Esophagus squamous epithelium (tissue), 5 donors: ENCODE measurements around the gene COX15. TPM values are rescaled to one million over a fixed set of nuclear protein-coding genes. Genes with fewer than 3 reads are reported as not detected.
A peak's percentile ranks its signal among the peaks of the same experiment; 100 is the strongest.

Experiments
- DNase-seq: peaks from one replicate; lab custom pipeline; 2025; lab: John Stamatoyannopoulos, UW
- H3K27ac ChIP-seq, 4 donors: fragments of 200-600 bp; sonication (generic); one replicate each; pipeline ENCODE4 v1.5.1; 2016 to 2019; ENCODE audit warnings: mild to moderate bottlenecking in 1 of 4
- H3K27me3 ChIP-seq, 4 donors: fragments of 200-600 bp; sonication (generic); 1 replicate in 3 of 4; 2 replicates in 1 of 4; pipeline versions ENCODE4 v1.5.1 to v1.6.0; 2017 to 2021; ENCODE audit warnings: antibody characterized with exemption in 1 of 4
- H3K36me3 ChIP-seq, 3 donors: fragments of 200-600 bp; sonication (generic); one replicate each; pipeline ENCODE4 v1.5.1; 2016 to 2019
- H3K4me1 ChIP-seq, 3 donors: fragments of 200-600 bp; sonication (generic); one replicate each; pipeline ENCODE4 v1.5.1; 2017 to 2019
- H3K4me3 ChIP-seq, 4 donors: fragments of 200-600 bp; sonication (generic); 1 replicate in 3 of 4; 2 replicates in 1 of 4; pipeline ENCODE4 v1.5.1; 2016 to 2019; ENCODE audit warnings: mild to moderate bottlenecking in 2 of 4, moderate library complexity in 1 of 4
- H3K9me3 ChIP-seq, 3 donors: fragments of 200-600 bp; sonication (generic); one replicate each; pipeline ENCODE4 v1.5.1; 2016 to 2019
- POLR2A ChIP-seq, 4 donors: fragments of 450-650 bp; IDR thresholded peaks; one replicate each; pipeline ENCODE4 v1.6.1; 2017; ENCODE audit warnings: antibody characterized with exemption in 4 of 4, mild to moderate bottlenecking in 4 of 4, moderate library complexity in 3 of 4
- WGBS, 2 donors: methylation state at CpG; one replicate each; pipeline ENCODE4 v1.1.5; 2018; 5-methylcytosine and 5-hydroxymethylcytosine counted together
- intact Hi-C: fragments of 100-400 bp; cut with DNase I; formaldehyde crosslinking; loops from one replicate; pipeline ENCODE4 v1.15.0; 2022
- total RNA-seq, 4 donors: library from RNA; depleted of rRNA; stranded (reverse); fragments of >200 nt; gene quantifications; one replicate each; pipeline ENCODE4 v1.1.0, GENCODE V29; 2016
- TF ChIP-seq, protein P1 (sequence below), 6 experiments: fragments of 450-650 bp in 4 of 6; fragments of 200-600 bp in 2 of 6; sonication (generic) in 2 of 6; IDR thresholded peaks; one replicate each; pipeline ENCODE4 v1.5.1; 2016 to 2019; ENCODE audit warnings: antibody characterized with exemption in 6 of 6, mild to moderate bottlenecking in 4 of 6, moderate library complexity in 4 of 6
- donor health status: DM: yes; HTN: yes; CAD: no.

Gene COX15
- total RNA-seq, 4 donors from 2014 or later, result 17.2 to 38.4 (median 18.1) TPM

GRCh38 chr10:99765672-99766301, 33.9 kb upstream of the COX15 start:
- H3K4me3 ChIP-seq, result no peak overlapping the region
- intact Hi-C loops, result no loop called here
- no peaks in the 10 kb centered on the region for H3K27me3 ChIP-seq
- TF ChIP-seq POLR2A (IDR thresholded peaks at IDR 0.05), result no peak
- TF ChIP-seq, protein P1, sequence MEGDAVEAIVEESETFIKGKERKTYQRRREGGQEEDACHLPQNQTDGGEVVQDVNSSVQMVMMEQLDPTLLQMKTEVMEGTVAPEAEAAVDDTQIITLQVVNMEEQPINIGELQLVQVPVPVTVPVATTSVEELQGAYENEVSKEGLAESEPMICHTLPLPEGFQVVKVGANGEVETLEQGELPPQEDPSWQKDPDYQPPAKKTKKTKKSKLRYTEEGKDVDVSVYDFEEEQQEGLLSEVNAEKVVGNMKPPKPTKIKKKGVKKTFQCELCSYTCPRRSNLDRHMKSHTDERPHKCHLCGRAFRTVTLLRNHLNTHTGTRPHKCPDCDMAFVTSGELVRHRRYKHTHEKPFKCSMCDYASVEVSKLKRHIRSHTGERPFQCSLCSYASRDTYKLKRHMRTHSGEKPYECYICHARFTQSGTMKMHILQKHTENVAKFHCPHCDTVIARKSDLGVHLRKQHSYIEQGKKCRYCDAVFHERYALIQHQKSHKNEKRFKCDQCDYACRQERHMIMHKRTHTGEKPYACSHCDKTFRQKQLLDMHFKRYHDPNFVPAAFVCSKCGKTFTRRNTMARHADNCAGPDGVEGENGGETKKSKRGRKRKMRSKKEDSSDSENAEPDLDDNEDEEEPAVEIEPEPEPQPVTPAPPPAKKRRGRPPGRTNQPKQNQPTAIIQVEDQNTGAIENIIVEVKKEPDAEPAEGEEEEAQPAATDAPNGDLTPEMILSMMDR (IDR thresholded peaks at IDR 0.05), result no peak
- H3K9me3 ChIP-seq, result no peaks in the 10 kb centered on the region
- H3K27ac ChIP-seq, result no peak overlapping the region
- DNase-seq, result no peak
- 36 to 65% methylated on average over 4 of the region's 4 CpGs for WGBS, 2 donors
- peaks cover 0 to 10% (median 0%) of the 10 kb centered on the region in 3 donors for H3K36me3 ChIP-seq
- no peaks in the 10 kb centered on the region for H3K4me1 ChIP-seq

DNA sequence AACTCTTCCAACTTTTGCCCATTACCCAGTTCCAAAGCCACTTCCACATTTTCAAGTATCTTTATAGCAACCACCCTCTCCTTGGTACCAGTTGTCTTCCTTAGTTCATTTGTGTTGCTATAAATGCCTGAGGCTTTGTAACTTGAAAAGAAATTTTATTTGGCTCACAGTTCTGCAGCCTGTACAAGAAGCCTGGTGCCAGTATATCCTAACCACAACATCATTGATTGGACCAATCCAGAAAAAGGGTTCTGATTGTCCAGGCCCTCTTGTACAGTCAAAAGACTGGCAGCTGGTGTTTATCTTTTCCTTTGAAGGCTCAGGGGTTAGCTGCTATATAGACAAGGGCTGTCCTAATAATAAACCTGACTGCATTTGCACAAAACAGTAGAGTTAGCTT, 29.4 kb upstream of the COX15 start:
- no peaks in the 10 kb centered on the region for H3K9me3 ChIP-seq
- H3K27ac ChIP-seq, result no peak overlapping the region
- H3K36me3 ChIP-seq, result peaks cover 5 to 53% (median 6%) of the 10 kb centered on the region in 3 donors
- no peaks in the 10 kb centered on the region for H3K27me3 ChIP-seq
- TF ChIP-seq, protein P1 (IDR thresholded peaks at IDR 0.05), result no peak
- no peak for TF ChIP-seq POLR2A (IDR thresholded peaks at IDR 0.05)
- intact Hi-C loops, result no loop called here
- peaks cover 0 to 22% (median 6%) of the 10 kb centered on the region in 3 donors for H3K4me1 ChIP-seq
- DNase-seq, result no peak
- no peak overlapping the region for H3K4me3 ChIP-seq

DNA sequence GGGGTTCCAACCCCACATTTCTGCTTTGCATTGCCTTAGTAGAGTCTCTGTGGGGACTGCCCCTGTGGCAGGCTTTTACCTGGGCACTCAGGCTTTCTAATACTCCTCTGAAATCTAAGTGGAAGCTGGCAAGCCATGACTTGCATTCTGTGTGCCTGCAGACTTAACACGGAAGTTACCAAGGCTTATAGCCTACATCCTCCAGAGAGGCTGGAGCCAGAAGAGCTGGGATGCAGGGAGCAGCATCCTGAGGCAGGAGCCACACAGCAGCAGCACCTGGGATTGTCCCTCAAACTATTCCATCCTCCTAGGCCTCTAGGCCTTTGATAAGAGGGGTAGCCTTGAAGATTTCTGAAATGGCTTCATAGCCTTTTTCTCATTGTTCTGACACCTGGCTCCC, 28.4 kb upstream of the COX15 start:
- WGBS, 2 donors, result 33 to 67% methylated on average over 1 of the region's 1 CpG
- Histone ChIP-seq H3K4me1 (peaks cover 0 to 22% (median 6%) of the 10 kb centered on the region in 3 donors), H3K36me3 (peaks cover 5 to 64% (median 10%) of the 10 kb centered on the region in 3 donors), H3K27ac (no peak overlapping the region), H3K4me3 (no peak overlapping the region), H3K9me3 (no peaks in the 10 kb centered on the region), H3K27me3 (no peaks in the 10 kb centered on the region)
- intact Hi-C loops, result no loop called here
- no peak for DNase-seq
- TF ChIP-seq POLR2A (IDR thresholded peaks at IDR 0.05), result no peak
- TF ChIP-seq, protein P1 (IDR thresholded peaks at IDR 0.05), result no peak

DNA sequence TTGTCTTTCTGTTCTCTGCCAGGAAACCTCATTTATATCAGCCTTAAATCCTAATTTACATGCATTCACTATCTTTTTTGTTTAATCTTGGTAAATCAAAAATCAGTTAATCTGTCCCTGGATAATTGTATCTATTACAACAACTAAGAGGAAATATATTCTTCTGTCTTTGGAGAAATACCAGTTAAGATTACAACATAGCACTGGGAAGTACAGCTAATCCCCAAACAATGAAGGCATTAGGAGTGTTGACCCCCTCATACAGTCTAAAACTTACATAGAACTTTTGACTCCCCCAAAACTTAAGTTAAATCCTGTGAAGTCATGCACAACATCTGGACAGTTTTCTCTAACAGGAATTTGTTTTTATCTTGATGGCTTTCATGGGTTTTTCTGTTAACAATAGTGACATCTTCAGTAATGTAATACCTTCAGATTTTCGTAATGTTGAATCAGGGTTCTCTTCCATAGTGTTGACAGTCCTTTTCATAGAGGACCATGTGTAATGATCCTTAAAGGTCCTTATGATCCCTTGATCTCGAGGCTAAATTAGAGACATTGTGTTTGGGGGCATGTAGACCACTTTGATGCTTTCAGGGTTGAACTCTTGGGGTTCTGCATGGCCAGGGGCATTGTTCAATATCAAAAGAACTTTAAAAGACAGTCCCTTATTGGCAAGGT, 26.4 kb upstream of the COX15 start:
- Histone ChIP-seq H3K27ac (peak overlapping the region in 3 of 4 donors; percentile 32 to 68 (median 61)), H3K9me3 (no peaks in the 10 kb centered on the region), H3K4me1 (peaks cover 0 to 22% (median 6%) of the 10 kb centered on the region in 3 donors), H3K27me3 (no peaks in the 10 kb centered on the region), H3K4me3 (no peak overlapping the region), H3K36me3 (peaks cover 10 to 83% (median 15%) of the 10 kb centered on the region in 3 donors)
- intact Hi-C loops, result no loop called here
- DNase-seq, result no peak
- TF ChIP-seq, protein P1 (IDR thresholded peaks at IDR 0.05), result no peak
- TF ChIP-seq POLR2A (IDR thresholded peaks at IDR 0.05), result no peak
- WGBS, 2 donors, result 75 to 77% methylated on average over 2 of the region's 2 CpGs

DNA sequence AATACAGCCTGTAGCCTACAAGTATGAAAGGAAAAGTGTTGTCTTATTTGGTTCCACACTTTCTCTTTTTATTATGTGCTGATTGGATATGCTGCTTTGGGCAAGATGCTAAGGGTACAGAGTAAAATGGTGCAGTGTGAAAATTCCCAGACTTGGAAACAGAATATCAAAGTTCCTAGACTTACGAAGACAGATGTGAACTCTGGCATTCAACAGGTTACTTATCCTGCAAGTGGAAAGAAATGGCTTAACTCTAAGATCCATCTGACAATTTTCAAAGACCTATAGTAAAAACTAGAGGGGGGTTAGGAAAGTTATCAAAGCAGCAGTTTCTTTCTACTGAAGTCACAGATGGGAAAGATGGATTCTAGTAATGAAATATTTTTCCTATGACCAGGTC, 24.2 kb upstream of the COX15 start:
- no peaks in the 10 kb centered on the region for H3K27me3 ChIP-seq
- intact Hi-C loops, result no loop called here
- H3K27ac ChIP-seq, result no peak overlapping the region
- DNase-seq, result no peak
- TF ChIP-seq, protein P1 (IDR thresholded peaks at IDR 0.05), result no peak
- TF ChIP-seq POLR2A (IDR thresholded peaks at IDR 0.05), result no peak
- WGBS, 2 donors, result 100% methylated on average over 1 of the region's 1 CpG
- peaks cover 0 to 22% (median 6%) of the 10 kb centered on the region in 3 donors for H3K4me1 ChIP-seq
- H3K36me3 ChIP-seq, result peaks cover 10 to 99% (median 24%) of the 10 kb centered on the region in 3 donors
- no peaks in the 10 kb centered on the region for H3K9me3 ChIP-seq
- H3K4me3 ChIP-seq, result no peak overlapping the region
